HG02885 (cell line): ENCODE data around the gene EFHC1.
"Not testable (repeated sequence)": the region's sequence is repeated elsewhere in the genome, so short reads cannot be mapped to it uniquely, and the experiment has no call there.

Experiments
- ATAC-seq: cut with Tn5 transposase; IDR thresholded peaks from one replicate; pipeline ENCODE4 v1.9.1; 2021; ENCODE audit warnings: mild to moderate bottlenecking; ENCODE audit not compliant: unreplicated experiment, poor library complexity

EFHC1 gene

DNA sequence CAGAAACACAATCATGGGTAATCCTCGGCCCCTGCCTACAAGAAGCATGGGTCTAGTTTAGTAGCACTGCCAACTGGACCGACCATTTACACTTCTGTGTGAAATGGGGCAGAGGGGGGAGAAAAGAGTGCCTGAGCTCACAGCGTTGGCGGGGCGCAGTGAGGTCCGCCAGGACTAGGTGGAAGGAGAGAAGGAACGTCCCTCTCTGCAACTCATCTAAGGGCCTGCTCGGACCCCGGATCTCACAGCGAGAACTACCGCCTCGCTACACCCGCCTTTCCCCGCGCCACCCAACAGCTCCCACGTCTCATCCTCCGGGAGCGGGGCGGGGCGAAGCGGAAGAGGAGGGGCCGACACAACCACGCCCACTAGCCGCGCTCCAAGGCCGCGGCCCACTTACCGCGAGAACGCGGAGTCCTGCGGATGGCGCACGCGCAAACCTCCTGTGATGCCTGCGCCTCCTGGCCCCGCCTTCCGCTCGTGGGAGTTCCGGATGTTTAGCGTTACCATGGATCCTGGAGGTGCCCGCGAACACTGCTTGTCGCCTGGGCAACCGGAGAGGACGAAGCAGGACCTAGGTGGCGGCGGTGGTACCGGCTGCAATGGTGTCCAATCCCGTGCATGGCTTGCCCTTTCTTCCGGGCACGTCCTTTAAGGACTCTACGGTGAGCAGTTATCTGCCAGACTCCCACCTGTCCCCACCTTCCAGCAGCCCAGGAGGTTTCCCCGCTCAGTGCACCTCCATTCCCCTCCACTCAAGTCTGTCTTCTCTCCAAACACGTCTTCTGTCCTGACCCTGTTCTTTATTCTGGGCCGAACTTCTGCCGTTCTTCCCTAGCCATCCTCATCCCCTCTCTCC is at the start of gene EFHC1:
Gene EFHC1 (plus strand): TSS at position 534 of the 859 bp plus-strand sequence. CDS start 69 bp downstream, at position 603.
- peak; percentile 93 for ATAC-seq

- no peak for ATAC-seq
These were observed 48.4 kb upstream of the EFHC1 start for GRCh38 chr6:52371656-52372191.

GRCh38 chr6:52373151-52373690 is 46.9 kb upstream of the EFHC1 start:
- ATAC-seq = no peak

- no peak for ATAC-seq
These were observed 45.9 kb upstream of the EFHC1 start for GRCh38 chr6:52374247-52374646.

- ATAC-seq = no peak
These were observed 44.2 kb upstream of the EFHC1 start for GRCh38 chr6:52375780-52376556.

GRCh38 chr6:52376763-52377162 is 43.4 kb upstream of the EFHC1 start:
- ATAC-seq = no peak

DNA sequence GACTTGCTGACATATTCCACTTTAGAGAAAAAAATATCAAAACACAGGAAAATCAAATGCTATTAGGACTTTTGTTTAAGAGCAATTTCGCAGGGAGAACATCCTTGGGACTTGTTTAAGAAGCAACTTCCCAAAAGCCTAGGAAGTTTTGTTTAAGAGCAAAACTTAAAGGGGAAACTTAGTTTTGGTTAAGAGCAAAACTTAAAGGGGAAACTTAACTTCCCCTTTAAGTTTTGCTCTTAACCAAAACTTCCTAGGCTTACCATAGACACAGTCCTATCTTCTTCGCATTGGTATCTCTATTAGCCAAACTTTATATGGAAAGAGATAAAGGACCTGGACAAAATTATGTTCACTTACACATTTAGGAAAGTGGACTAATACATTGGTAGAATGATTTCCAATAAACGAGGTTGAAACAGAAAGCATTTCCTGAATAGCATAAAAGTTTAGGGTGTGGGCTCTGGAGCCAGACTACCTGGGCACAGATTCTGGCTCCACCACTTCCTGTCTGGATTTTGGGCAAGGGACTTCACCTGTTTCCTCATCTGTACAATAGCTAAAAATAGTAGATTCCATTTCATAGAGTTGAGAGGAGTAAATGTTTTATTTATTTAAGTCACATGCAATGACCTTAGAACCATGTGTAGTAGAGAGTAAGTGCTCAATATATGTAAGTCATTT is 42.5 kb upstream of the EFHC1 start:
- peak; percentile 66 for ATAC-seq

DNA sequence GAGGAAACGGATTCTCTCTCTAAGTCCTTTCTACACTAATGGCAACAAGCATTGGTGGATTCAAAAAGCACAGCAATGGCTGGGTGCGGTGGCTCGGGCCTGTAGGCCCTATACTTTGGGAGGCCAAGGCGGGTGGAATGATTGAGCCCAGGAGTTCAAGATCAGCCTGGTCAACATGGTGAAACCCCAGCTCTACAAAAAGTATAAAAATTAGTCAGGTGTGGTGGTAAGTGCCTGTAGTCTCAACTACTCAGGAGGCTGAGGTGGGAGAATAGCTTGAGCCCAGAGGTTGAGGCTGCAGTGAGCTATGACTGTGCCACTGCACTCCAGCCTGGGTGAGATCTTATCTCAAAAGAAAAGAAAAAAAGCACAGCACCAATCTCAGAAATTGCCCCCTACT is 38.9 kb upstream of the EFHC1 start:
- no peak for ATAC-seq

- no peak for ATAC-seq
These were observed 35.9 kb upstream of the EFHC1 start for GRCh38 chr6:52384145-52384766.

DNA sequence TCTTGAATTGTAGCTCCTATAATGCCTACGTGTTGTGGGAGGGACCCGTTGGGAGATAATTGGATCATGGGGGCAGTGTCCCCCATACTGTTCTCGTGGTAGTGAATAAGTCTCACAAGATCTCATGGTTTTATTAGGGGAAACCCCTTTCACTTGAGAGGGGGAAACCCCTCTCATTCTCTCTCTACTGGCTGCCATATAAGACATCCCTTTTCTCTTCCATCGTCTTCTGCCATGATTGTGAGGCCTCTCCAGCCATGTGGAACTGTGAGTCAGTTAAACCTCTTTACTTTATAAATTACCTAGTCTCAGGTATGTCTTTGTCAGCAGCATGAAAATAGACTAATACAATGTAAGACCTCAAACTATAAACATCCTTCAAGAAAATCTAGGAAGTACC is 35.1 kb upstream of the EFHC1 start:
- ATAC-seq = no peak

DNA sequence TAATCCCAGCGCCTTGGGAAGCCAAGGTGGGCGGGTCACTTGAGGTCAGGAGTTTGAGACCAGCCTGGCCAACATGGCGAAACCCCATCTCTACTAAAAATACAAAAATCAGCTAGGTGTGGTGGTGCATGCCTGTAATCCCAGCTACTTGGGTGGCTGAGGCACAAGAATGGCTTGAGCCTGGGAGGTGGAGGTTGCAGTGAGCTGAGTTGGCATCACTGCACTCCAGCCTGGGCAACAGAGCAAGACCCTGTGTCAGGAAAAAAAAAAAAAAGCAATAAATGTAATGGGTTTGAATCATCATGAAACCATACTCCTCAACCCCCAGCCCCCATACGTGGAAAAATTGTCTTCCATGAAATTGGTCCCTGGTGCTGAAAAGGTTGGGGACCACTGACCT is 32.0 kb upstream of the EFHC1 start:
- ATAC-seq = not testable (repeated sequence)

- no peak for ATAC-seq
These were observed 31.4 kb upstream of the EFHC1 start for GRCh38 chr6:52388790-52389189.

DNA sequence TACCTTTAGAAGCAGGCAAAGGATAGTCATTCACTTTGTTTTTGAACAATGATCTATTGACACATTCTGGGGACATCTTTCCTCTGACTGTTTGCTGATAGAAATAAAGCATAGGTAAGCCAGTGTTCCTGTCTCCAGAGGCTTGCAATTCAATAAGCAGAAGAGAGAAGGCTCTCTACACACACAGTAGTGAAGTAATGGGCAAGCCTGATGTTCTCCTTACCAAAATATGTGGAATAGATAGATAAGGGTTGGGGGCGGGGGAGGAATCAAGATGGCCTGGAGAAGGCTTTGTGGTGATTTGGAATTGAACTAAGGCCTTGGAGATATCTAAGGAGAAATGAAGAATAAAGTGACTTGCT is 30.9 kb upstream of the EFHC1 start:
- no peak for ATAC-seq

DNA sequence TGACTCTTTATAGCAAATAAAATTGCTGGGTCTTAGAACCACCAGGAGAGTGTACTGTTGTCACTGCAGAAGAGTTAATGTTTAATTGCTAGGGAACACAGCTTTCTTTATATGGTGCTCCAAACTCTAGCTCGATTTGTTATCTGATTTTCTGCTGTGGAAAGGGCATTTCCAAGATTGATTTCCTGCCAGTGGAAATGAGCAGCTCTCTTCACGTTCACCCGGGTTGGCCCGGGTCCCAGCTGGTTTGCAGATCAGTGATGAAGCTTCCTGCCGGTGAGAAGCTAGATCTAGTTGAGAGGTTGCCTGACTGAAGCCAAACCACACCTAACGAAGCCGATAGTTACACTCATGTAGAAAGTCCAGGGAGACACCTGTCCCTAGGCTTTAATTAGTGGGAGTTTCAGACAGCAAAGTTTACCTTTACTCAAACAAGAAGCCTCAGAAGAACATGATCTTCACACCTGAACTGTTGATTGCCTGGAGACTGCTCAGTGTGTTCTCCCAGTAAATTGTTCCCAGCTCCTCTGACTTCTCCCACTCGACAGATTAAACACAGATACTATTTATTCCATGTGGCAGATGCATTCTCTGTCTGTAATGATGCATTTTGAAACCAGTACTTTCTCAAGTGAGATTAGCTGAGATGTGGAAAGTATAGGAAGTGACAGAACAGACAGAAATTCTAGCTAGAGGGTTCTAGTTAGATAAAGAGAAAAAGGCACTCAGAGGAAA is 30.3 kb upstream of the EFHC1 start:
- ATAC-seq = peak; percentile 73

GRCh38 chr6:52390361-52390727 is 29.8 kb upstream of the EFHC1 start:
- ATAC-seq = peak; percentile 51

DNA sequence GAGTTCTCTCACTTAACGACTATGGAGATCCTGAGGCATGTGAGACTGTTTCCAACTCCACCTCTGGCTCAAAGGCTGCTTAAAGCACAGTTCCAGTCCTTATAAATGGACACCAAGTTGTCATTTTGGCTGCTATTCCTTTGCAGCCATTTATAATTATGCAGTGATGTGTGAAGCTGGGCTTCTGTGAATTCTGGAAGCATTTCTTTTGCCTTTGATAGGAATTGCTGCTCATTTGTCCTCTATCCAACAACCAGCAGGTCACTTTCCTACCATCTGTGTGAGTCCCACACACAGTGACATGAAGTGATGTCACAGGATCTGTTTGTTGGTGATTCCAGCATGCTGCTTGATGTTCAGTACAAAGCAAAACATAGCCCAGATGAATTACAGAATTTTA is 28.5 kb upstream of the EFHC1 start:
- ATAC-seq = no peak

GRCh38 chr6:52392944-52393343 is 27.2 kb upstream of the EFHC1 start:
- no peak for ATAC-seq

DNA sequence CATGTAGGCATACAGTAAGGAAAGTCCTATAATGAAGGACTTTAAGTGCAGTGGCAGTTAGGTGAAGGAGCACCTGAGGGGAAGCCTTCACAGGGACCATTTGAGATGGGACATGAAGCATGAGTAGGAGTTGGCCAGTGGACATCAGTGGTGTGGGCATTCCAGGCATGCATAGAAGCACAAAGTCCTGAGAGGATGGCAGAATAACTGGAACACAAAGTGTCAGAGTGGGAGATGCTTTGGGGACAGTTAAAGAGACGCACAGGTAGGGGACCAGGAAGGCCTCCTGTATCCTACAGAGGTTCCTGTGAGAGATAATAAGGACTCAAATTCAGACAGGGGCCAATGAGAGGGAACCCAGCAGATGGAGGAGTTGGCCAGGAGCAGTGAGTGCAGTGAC is 26.4 kb upstream of the EFHC1 start:
- ATAC-seq = no peak

GRCh38 chr6:52394251-52394666 is 25.9 kb upstream of the EFHC1 start:
- peak; percentile 61 for ATAC-seq
